Activated gamma-delta T cell treated with anti-CD3 and anti-CD28 coated beads, Interleukin-2, amount 50 U/mL, for 16 hours (primary cell): ENCODE measurements around the gene NEK11.

ENCODE experiments used
- DNase-seq: peaks from one replicate; pipeline ENCODE4 v3.0.0-alpha.2; 2020; ENCODE audit warnings: low read depth

The NEK11 gene

DNA sequence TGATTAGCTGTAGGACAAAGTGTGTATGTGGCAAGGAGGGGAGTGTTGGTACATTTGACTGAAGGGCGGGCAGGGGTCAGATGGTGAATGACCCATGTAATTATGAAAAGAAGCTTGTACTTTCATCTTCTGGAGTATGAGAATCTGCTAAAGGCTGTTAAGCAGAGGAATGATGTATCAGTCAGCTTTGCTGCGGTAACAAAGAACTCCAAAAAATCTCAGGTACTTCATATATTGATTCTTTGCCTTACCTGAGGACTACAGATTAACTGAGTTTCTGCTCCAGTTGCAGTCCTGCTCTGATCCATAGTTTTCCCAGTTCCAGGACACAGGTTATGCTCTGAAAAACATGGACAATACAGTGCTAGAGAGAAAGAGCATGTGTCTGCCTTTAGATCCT lies 115.1 kb downstream of the NEK11 start:
- DNase-seq = no peak

DNA sequence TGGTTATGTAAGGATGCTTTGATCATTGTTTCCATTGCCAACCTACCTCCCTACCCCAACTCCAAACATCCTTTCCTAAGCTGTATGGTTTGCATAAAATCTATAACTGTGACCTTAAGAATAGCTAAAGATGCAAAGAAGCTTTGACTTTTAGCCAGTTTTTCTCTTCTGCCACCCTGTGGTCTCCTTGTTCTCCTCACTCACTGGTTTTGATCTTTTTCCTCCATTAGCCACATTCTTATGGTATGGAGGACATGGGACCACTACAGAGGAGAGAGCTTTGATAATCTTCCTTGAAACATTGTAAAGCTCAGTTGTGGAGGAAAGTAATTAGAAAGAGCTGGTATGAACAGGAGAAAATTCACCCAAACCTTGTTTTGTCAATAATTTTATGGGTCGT lies 115.9 kb downstream of the NEK11 start:
- DNase-seq = no peak

GRCh38 chr3:131143802-131144201 lies 117.1 kb downstream of the NEK11 start:
- DNase-seq = no peak

DNA sequence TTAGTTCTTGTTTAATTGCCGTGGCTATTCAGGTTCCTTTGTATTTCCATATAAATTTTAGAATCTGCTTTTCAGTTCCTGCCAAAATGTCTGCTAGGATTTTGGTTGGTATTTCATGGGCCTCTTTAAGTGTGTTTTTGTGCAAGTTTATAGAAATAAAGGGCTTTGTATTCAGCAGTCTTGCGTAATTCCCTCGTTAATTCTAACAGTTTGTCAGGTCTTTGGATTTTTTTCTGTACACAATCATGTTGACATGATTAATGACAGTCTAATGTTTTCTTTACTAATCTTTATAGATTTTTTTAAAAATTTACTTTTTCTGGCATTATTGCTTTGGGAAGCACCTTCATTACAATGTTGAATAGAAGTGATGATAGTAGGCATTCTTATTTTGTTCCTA lies 120.9 kb downstream of the NEK11 start:
- no peak for DNase-seq

GRCh38 chr3:131158434-131158833 lies 131.8 kb downstream of the NEK11 start:
- no peak for DNase-seq

- no peak for DNase-seq
Observed at GRCh38 chr3:131162516-131162915, 135.8 kb downstream of the NEK11 start.

- no peak for DNase-seq
Observed at GRCh38 chr3:131167867-131168266, 141.2 kb downstream of the NEK11 start.

DNA sequence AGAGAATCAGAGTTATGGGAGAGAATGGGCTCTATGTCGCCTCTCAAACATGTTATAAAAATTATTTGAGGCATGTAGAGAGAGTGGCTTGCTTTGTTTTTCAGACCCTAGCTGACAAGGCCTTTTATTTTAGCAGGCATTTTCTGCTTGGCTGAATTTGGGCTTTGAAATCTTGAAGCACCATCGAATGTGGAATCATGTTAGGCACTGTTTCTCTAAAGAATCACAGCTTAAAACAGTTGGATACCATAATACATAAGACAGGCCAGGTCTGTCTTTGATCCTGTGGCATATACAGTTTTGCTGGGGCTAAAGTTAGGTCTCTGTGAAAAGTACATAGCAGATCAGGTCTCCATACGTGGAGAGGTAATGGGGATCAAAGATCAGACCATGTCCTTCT lies 142.7 kb downstream of the NEK11 start:
- DNase-seq = no peak

DNA sequence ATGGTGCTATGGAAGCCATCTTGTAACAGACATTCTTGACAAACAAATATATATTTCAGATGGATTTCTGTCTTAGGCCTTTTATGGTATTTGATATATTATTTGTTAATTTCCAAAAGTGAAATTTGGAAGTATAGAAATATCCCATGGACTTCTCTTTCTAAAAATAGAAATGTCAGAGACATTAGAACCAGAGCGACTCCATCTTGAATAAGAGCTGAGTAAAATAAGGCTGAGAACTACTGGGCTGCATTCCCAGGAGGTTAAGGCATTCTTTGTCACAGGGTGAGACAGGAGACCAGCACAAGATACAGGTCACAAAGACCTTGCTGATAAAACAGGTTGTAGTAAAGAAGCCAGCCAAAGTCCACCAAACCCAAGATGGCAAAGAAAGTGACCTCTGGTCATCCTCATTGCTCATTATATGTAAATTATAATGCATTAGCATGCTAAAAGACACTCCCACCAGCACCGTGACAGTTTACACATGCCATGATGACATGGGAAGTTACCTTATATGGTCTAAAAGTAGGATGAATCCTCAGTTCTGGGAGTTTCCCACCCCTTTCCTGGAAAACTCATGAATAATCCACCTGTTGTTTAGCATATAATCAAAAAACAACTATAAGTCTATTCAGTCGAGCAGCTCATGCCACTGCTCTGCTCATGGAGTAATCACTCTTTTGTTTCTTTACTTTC lies 146.0 kb downstream of the NEK11 start:
- no peak for DNase-seq

DNA sequence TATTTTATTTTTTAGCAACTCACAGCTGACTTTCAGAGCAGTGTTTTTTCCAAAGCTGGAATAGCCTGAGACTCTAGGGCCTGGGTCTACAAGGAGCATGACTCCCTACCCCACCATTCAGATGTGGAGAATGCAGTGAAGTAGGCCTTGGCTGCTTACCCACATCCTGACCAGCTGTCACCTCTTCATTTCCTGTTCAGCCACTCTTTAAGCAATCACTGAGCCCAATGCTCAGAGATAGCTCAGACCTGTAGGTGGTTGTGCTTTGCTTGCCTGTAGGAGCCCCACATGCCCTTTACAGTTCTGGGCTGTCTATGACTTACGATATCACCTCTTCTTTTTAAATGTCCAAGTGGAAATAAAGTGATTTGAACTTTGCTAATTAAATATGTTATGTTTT lies 148.1 kb downstream of the NEK11 start:
- no peak for DNase-seq

GRCh38 chr3:131178710-131179375 lies 152.2 kb downstream of the NEK11 start:
- no peak for DNase-seq

DNA sequence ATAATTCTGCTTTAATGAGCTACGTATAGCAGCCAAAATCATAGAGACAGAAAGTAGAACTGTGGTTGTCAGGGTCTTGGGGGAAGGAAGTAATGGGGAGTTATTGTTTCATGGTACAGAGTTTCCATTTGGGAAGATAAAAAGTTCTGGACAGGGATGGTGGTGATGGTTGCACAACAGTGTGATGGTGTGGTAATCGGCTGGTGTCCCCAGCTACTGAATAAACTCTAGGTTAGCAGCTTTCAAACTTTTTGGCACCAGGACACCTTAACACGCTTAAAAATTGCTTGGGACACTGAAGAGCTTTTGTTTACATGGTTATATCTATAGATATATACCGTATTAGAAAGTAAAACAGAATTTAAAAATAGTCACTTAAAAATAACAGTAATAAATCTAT lies 166.0 kb downstream of the NEK11 start:
- DNase-seq = no peak

GRCh38 chr3:131193641-131194238 lies 167.1 kb downstream of the NEK11 start:
- DNase-seq = no peak

GRCh38 chr3:131194816-131195215 lies 168.1 kb downstream of the NEK11 start:
- DNase-seq = no peak

DNA sequence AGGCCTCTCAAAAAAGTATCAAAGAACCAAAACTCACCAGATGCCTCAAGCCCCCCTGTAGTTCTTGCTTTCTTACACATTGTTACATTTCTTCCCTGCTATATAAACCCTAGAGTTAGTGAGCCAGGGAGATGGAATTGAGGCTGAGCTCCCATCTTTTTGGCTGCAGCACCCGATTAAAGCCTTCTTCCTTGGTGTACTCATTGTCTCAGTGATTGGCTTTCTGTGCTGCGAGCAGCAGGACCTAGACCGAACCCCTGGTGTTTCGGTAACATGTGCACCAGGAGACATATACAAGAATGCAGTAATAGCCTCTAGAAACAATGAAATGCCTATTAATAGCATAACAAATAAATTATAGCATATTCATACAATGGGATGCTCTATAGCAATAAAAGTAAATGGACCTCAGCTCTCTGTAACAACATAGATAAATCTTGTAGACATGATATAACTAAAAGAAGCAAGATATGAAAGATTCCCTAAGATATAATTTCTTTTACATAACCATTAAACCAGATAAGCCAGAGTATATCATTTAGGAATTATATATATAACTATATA lies 174.0 kb downstream of the NEK11 start:
- DNase-seq = no peak

DNA sequence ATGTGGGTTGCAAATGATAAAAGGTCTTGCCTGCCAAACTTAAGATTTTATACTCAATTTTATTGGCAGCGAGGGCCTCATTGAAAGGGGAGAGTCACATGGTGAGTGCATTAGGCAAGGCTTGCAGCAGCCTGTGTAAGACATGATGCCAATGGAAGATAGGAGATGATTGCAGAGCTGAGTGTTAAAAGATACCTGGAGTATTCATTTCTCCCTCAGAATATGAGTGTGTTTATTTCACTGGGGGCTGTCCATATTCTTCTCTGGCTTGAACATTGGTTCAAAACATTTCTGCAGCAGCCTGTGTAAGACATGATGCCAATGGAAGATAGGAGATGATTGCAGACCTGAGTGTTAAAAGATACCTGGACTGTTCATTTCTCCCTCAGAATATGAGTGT lies 189.7 kb downstream of the NEK11 start:
- no peak for DNase-seq

GRCh38 chr3:131216801-131217200 lies 190.1 kb downstream of the NEK11 start:
- DNase-seq = no peak

DNA sequence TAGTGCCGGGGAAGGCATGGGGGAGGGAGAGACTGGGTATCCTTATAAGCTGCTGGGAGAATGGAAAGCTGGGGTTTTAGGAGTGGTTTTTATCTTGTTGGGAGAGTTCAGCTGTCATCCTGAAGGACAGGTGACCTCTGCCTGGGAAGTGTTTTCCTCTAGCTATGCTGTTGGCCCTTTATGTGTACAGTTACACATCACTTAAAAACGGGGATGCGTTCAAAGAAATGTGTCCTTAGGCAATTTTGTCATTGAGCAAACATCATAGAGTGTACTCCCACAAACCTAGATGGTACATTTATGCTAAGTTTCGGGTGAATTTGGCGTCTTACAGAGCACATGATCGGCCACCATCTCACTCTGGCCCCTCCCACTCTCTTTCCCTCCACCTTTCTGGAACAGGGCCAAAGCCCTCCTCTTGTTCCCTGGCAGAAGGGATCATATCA lies 190.6 kb downstream of the NEK11 start:
- no peak for DNase-seq

- no peak for DNase-seq
Observed at GRCh38 chr3:131218196-131218595, 191.5 kb downstream of the NEK11 start.

GRCh38 chr3:131221731-131222130 lies 195.1 kb downstream of the NEK11 start:
- no peak for DNase-seq

- DNase-seq = no peak
Observed at GRCh38 chr3:131222599-131222998, 195.9 kb downstream of the NEK11 start.

- DNase-seq = no peak
Observed at GRCh38 chr3:131223373-131224289, 197.0 kb downstream of the NEK11 start.
